GM12878 (cell line): Measurements from ENCODE around the gene FKBP11. TPM values are rescaled to one million over a fixed set of nuclear protein-coding genes. Genes with fewer than 3 reads are reported as not detected.

ENCODE experiments used
- ATAC-seq: fragments of 200-7000 bp; cut with Tn5 transposase; 3 replicates; pipeline ENCODE4 v1.9.1; 2020; ENCODE audit warnings: mild to moderate bottlenecking, moderate library complexity
- BruUV-seq: library from RNA; stranded (reverse); fragments of 400-500 nt; replicated peaks from 2 replicates; lab custom pipeline; 2021; lab: Mats Ljungman, UMichigan
- CTCF ChIA-PET: fragments of 300-600 bp; sonication (Branson Sonifier 250); formaldehyde crosslinking; extraction: SDS; loops from one replicate; lab custom pipeline; 2021; ENCODE audit warnings: inconsistent platforms; lab: Yijun Ruan, JAX
- POLR2A ChIA-PET: fragments of 350-600 bp; formaldehyde crosslinking; extraction: SDS; loops from one replicate; lab custom pipeline; 2021; ENCODE audit warnings: inconsistent platforms; lab: Charles Lee
- RAD21 ChIA-PET: fragments of 300-600 bp; sonication (Branson Sonifier 250); formaldehyde crosslinking; loops from one replicate; lab custom pipeline; 2023; ENCODE audit warnings: antibody characterized with exemption; ENCODE audit not compliant: unreplicated experiment; lab: Charles Lee
- SMC1A ChIA-PET: fragments of 300-600 bp; sonication (Branson Sonifier 250); formaldehyde crosslinking; loops from one replicate; lab custom pipeline; 2023; ENCODE audit not compliant: unreplicated experiment, uncharacterized antibody; lab: Charles Lee
- DNase-seq: peaks from one replicate; pipeline ENCODE4 v3.0.0-alpha.2; 2011; ENCODE audit warnings: low read depth, low spot score
- FAIRE-seq: peaks from 3 replicates; lab custom pipeline; 2011; peaks lifted over from hg19 to GRCh38; lab: Jason Lieb, UNC
- H2AFZ ChIP-seq: 2 replicates; pipeline ENCODE4 v1.6.0; 2011; ENCODE audit warnings: low read depth, low read length, control low read depth; ENCODE audit not compliant: control insufficient read depth
- H3K27ac ChIP-seq: 2 replicates; pipeline ENCODE4 v1.5.1; 2011; ENCODE audit warnings: control low read depth; ENCODE audit not compliant: control insufficient read depth, insufficient read depth
- H3K27me3 ChIP-seq, 2 experiments: replicated peaks in 1 of 2; 2 replicates each; pipeline versions ENCODE4 v1.6.0 to v1.6.1; 2011; ENCODE audit warnings: low read length in 1 of 2; ENCODE audit not compliant: control insufficient read depth in 2 of 2, insufficient read depth in 2 of 2
- H3K36me3 ChIP-seq, 2 experiments: 2 replicates each; pipeline ENCODE4 v1.5.1; 2011; ENCODE audit warnings: low read length in 1 of 2; ENCODE audit not compliant: control insufficient read depth in 2 of 2, insufficient read depth in 2 of 2
- H3K4me1 ChIP-seq: 2 replicates; pipeline ENCODE4 v1.6.1; 2011; ENCODE audit warnings: mild to moderate bottlenecking, low read length, moderate library complexity, mixed read lengths; ENCODE audit not compliant: control insufficient read depth, insufficient read depth
- H3K4me2 ChIP-seq: 2 replicates; pipeline ENCODE4 v1.6.0; 2011; ENCODE audit warnings: control low read depth; ENCODE audit not compliant: control insufficient read depth, insufficient read depth
- H3K4me3 ChIP-seq: fragments of 200-600 bp; sonication (generic); 2 replicates; pipeline ENCODE4 v1.5.1; 2016
- H3K79me2 ChIP-seq: 2 replicates; pipeline ENCODE4 v1.6.0; 2011; ENCODE audit warnings: low read length; ENCODE audit not compliant: control insufficient read depth, insufficient read depth
- H3K9ac ChIP-seq: 2 replicates; pipeline ENCODE4 v1.8.0; 2011; ENCODE audit warnings: low read length, control low read depth, mixed read lengths; ENCODE audit not compliant: control insufficient read depth, insufficient read depth
- H3K9me3 ChIP-seq: replicated peaks from 3 replicates; pipeline ENCODE4 v1.5.1; 2011; ENCODE audit warnings: mild to moderate bottlenecking, low read length; ENCODE audit not compliant: control insufficient read depth, insufficient read depth
- H4K20me1 ChIP-seq: 2 replicates; pipeline ENCODE4 v1.6.0; 2011; ENCODE audit not compliant: control insufficient read depth, insufficient read depth
- DPF2 ChIP-seq: fragments of 450-650 bp; IDR thresholded peaks from 2 replicates; pipeline ENCODE4 v1.6.1; 2017; ENCODE audit warnings: mild to moderate bottlenecking
- ESRRA ChIP-seq: IDR thresholded peaks from 2 replicates; pipeline ENCODE4 v1.6.1; 2012; ENCODE audit warnings: mild to moderate bottlenecking, low read length, improper control_type of control experiment
- FOXM1 ChIP-seq: IDR thresholded peaks from 2 replicates; pipeline ENCODE4 v1.6.1; 2012; ENCODE audit warnings: low read depth, mild to moderate bottlenecking, inconsistent platforms, low read length, moderate library complexity
- NKRF ChIP-seq: fragments of 450-650 bp; conservative IDR thresholded peaks from 2 replicates; pipeline ENCODE4 v1.6.1; 2017; ENCODE audit warnings: mild to moderate bottlenecking, moderate library complexity
- PAX5 ChIP-seq: IDR thresholded peaks from 2 replicates; pipeline ENCODE4 v1.6.1; 2011; ENCODE audit warnings: low read depth, low read length, borderline replicate concordance
- SMARCA5 ChIP-seq: fragments of 450-650 bp; IDR thresholded peaks from 2 replicates; pipeline ENCODE4 v1.6.1; 2017; ENCODE audit warnings: mild to moderate bottlenecking
- WGBS: methylation state at CpG from one replicate; pipeline ENCODE4 v1.1.6; 2016; ENCODE audit warnings: low lambda C conversion rate; ENCODE audit not compliant: insufficient replicate concordance, insufficient coverage; ENCODE audit errors: missing lambda C conversion rate; 5-methylcytosine and 5-hydroxymethylcytosine counted together
- in situ Hi-C: fragments of 300-500 bp; cut with MboI; formaldehyde crosslinking; loops from 9 replicates; pipeline ENCODE4 v1.14.3; 2018; ENCODE audit warnings: mixed read lengths
- intact Hi-C: fragments of 100-400 bp; cut with micrococcal nuclease; formaldehyde crosslinking; loops from one replicate; pipeline ENCODE4 v1.14.2; 2022; ENCODE audit not compliant: unreplicated experiment
- polyA plus RNA-seq, 11 experiments: library from polyadenylated mRNA; depleted of rRNA in 4 of 11; unstranded in 6 of 11; stranded (reverse) in 5 of 11; fragments of >200 nt; fragmentation: Nextera tagmentation in 4 of 11; fragmentation: Illumina TruSeq in 1 of 11; extraction: Ambion mirVana in 4 of 11; extraction: Trizol in 1 of 11; gene quantifications; 1 replicate in 1 of 11; 2 replicates in 10 of 11; pipeline versions ENCODE4 v1.2.1 to v1.2.3, GENCODE V29; 2011 to 2016; ENCODE audit warnings: inconsistent platforms in 2 of 11, missing spikeins in 2 of 11, low read depth in 1 of 11
- total RNA-seq, 4 experiments: library from RNA; depleted of rRNA in 3 of 4; stranded (reverse); fragments of >200 nt in 3 of 4; fragmentation: Illumina TruSeq in 1 of 4; extraction: Trizol in 1 of 4; gene quantifications; 2 replicates each; pipeline versions ENCODE4 v1.2.1 to v1.2.3, GENCODE V29; 2013 to 2021
- TF ChIP-seq, protein P1 (sequence below): IDR thresholded peaks from 2 replicates; pipeline ENCODE4 v1.6.1; 2012; ENCODE audit warnings: improper control_type of control experiment, low read depth, low read length; ENCODE audit not compliant: insufficient replicate concordance
- TF ChIP-seq, protein P2 (sequence below): fragments of 450-650 bp; IDR thresholded peaks from 2 replicates; pipeline ENCODE4 v1.6.1; 2018; ENCODE audit warnings: borderline replicate concordance, mild to moderate bottlenecking; ENCODE audit not compliant: partially characterized antibody
- TF ChIP-seq, protein P3 (sequence below): IDR thresholded peaks from 2 replicates; pipeline ENCODE4 v1.6.1; 2012; ENCODE audit warnings: mild to moderate bottlenecking, low read depth, low read length

The FKBP11 gene
- total and polyA plus RNA-seq, 10 of the 15 experiments (the other 5 are each of a cell fraction or from before 2014, with no cell fraction given), result 25.0 to 135 (median 56.5) TPM

- Histone ChIP-seq H3K9ac (no peak overlapping the region), H3K4me2 (no peak overlapping the region), H2AFZ (no peak overlapping the region), H4K20me1 (no peaks in the 10 kb centered on the region), H3K4me1 (no peaks in the 10 kb centered on the region), H3K79me2 (no peaks in the 10 kb centered on the region), H3K27me3 (no peaks in the 10 kb centered on the region), H3K36me3 (peaks cover 14 to 23% of the 10 kb centered on the region in 2 experiments), H3K4me3 (no peak overlapping the region), H3K27ac (no peak overlapping the region), H3K9me3 (no peaks in the 10 kb centered on the region)
- ChIA-PET SMC1A (interaction anchor here (1.0 to 5.1 kb wide), 5 partner anchors 9 to 81 kb away, joined by 3 to 25 read pairs (median 9); partner anchors contain the start of genes ARF3, DDX23 and FKBP11), POLR2A (interaction anchor here (0.6 to 1.2 kb wide), 3 partner anchors 12 to 237 kb away, joined by 3 to 6 read pairs (median 5); no protein-coding TSS in a partner anchor), CTCF (interaction anchor here (0.7 to 4.6 kb wide), 13 partner anchors 9 to 166 kb away, joined by 3 to 41 read pairs (median 5); partner anchors contain the start of genes FKBP11 and WNT1), RAD21 (interaction anchor here (1.3 kb wide), 1 partner anchor 54 kb away, joined by 8 read pairs; no protein-coding TSS in a partner anchor)
- in situ Hi-C loops (no loop called here), intact Hi-C loops (no loop called here)
- DNase-seq (no peak), FAIRE-seq (no peak), ATAC-seq (no peak)
- 73% methylated on average over 8 of the region's 9 CpGs for WGBS
- BruUV-seq, result no TSS peak
- no peak for TF ChIP-seq ESRRA
- TF ChIP-seq, protein P1, sequence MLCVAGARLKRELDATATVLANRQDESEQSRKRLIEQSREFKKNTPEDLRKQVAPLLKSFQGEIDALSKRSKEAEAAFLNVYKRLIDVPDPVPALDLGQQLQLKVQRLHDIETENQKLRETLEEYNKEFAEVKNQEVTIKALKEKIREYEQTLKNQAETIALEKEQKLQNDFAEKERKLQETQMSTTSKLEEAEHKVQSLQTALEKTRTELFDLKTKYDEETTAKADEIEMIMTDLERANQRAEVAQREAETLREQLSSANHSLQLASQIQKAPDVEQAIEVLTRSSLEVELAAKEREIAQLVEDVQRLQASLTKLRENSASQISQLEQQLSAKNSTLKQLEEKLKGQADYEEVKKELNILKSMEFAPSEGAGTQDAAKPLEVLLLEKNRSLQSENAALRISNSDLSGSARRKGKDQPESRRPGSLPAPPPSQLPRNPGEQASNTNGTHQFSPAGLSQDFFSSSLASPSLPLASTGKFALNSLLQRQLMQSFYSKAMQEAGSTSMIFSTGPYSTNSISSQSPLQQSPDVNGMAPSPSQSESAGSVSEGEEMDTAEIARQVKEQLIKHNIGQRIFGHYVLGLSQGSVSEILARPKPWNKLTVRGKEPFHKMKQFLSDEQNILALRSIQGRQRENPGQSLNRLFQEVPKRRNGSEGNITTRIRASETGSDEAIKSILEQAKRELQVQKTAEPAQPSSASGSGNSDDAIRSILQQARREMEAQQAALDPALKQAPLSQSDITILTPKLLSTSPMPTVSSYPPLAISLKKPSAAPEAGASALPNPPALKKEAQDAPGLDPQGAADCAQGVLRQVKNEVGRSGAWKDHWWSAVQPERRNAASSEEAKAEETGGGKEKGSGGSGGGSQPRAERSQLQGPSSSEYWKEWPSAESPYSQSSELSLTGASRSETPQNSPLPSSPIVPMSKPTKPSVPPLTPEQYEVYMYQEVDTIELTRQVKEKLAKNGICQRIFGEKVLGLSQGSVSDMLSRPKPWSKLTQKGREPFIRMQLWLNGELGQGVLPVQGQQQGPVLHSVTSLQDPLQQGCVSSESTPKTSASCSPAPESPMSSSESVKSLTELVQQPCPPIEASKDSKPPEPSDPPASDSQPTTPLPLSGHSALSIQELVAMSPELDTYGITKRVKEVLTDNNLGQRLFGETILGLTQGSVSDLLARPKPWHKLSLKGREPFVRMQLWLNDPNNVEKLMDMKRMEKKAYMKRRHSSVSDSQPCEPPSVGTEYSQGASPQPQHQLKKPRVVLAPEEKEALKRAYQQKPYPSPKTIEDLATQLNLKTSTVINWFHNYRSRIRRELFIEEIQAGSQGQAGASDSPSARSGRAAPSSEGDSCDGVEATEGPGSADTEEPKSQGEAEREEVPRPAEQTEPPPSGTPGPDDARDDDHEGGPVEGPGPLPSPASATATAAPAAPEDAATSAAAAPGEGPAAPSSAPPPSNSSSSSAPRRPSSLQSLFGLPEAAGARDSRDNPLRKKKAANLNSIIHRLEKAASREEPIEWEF, result no peak
- TF ChIP-seq DPF2, result no peak
- TF ChIP-seq PAX5, result no peak
- TF ChIP-seq NKRF, result no peak
- TF ChIP-seq SMARCA5, result no peak
- TF ChIP-seq, protein P2, sequence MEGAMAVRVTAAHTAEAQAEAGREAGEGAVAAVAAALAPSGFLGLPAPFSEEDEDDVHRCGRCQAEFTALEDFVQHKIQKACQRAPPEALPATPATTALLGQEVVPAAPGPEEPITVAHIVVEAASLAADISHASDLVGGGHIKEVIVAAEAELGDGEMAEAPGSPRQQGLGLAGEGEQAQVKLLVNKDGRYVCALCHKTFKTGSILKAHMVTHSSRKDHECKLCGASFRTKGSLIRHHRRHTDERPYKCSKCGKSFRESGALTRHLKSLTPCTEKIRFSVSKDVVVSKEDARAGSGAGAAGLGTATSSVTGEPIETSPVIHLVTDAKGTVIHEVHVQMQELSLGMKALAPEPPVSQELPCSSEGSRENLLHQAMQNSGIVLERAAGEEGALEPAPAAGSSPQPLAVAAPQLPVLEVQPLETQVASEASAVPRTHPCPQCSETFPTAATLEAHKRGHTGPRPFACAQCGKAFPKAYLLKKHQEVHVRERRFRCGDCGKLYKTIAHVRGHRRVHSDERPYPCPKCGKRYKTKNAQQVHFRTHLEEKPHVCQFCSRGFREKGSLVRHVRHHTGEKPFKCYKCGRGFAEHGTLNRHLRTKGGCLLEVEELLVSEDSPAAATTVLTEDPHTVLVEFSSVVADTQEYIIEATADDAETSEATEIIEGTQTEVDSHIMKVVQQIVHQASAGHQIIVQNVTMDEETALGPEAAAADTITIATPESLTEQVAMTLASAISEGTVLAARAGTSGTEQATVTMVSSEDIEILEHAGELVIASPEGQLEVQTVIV, result no peak
- TF ChIP-seq, protein P3, sequence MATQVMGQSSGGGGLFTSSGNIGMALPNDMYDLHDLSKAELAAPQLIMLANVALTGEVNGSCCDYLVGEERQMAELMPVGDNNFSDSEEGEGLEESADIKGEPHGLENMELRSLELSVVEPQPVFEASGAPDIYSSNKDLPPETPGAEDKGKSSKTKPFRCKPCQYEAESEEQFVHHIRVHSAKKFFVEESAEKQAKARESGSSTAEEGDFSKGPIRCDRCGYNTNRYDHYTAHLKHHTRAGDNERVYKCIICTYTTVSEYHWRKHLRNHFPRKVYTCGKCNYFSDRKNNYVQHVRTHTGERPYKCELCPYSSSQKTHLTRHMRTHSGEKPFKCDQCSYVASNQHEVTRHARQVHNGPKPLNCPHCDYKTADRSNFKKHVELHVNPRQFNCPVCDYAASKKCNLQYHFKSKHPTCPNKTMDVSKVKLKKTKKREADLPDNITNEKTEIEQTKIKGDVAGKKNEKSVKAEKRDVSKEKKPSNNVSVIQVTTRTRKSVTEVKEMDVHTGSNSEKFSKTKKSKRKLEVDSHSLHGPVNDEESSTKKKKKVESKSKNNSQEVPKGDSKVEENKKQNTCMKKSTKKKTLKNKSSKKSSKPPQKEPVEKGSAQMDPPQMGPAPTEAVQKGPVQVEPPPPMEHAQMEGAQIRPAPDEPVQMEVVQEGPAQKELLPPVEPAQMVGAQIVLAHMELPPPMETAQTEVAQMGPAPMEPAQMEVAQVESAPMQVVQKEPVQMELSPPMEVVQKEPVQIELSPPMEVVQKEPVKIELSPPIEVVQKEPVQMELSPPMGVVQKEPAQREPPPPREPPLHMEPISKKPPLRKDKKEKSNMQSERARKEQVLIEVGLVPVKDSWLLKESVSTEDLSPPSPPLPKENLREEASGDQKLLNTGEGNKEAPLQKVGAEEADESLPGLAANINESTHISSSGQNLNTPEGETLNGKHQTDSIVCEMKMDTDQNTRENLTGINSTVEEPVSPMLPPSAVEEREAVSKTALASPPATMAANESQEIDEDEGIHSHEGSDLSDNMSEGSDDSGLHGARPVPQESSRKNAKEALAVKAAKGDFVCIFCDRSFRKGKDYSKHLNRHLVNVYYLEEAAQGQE, result no peak
- no peak for TF ChIP-seq FOXM1
Observed at GRCh38 chr12:48933664-48934311, 8.5 kb upstream of the FKBP11 start.
